Activated CD4-positive, alpha-beta T cell treated with anti-CD3 and anti-CD28 coated beads for 48 hours (primary cell): ENCODE measurements around the gene HCST.

Source experiments
- DNase-seq: peaks from one replicate; pipeline ENCODE4 v3.0.0-alpha.2; 2020

HCST gene

GRCh38 chr19:35901854-35902661, at the start of gene HCST:
TSS of gene HCST (plus strand) at chr19:35902529. CDS start at chr19:35902594, 65 bp downstream.
- peak; percentile 36 for DNase-seq

- DNase-seq: no peak
Observed at GRCh38 chr19:35853038-35853756, 49.1 kb upstream of the HCST start.

- DNase-seq: peak; percentile 35
Observed at GRCh38 chr19:35856546-35857149, 45.7 kb upstream of the HCST start, which contains the start of gene KIRREL2. TSS of gene KIRREL2 (plus strand) at chr19:35856911. CDS start at chr19:35857120, 209 bp downstream.

- no peak for DNase-seq
Observed at GRCh38 chr19:35858311-35858710, 44.0 kb upstream of the HCST start.

- no peak for DNase-seq
Observed at GRCh38 chr19:35859414-35859813, 42.9 kb upstream of the HCST start.

- DNase-seq: no peak
Observed at GRCh38 chr19:35860436-35860817, 41.9 kb upstream of the HCST start.

GRCh38 chr19:35860818-35861639, 41.3 kb upstream of the HCST start:
- no peak for DNase-seq

- DNase-seq: no peak
Observed at GRCh38 chr19:35861640-35862160, 40.6 kb upstream of the HCST start.

GRCh38 chr19:35862528-35862927, 39.8 kb upstream of the HCST start:
- DNase-seq: no peak

GRCh38 chr19:35863018-35863417, 39.3 kb upstream of the HCST start:
- no peak for DNase-seq

- peak; percentile 76 for DNase-seq
Observed at GRCh38 chr19:35868172-35868822, 34.0 kb upstream of the HCST start, which contains the start of gene APLP1. TSS of gene APLP1 (plus strand) at chr19:35868574. CDS start at chr19:35868637, 63 bp downstream.

GRCh38 chr19:35868823-35869326, 33.5 kb upstream of the HCST start:
- no peak for DNase-seq

GRCh38 chr19:35869327-35870123, 32.8 kb upstream of the HCST start:
- peak; percentile 94 for DNase-seq

- peak; percentile 78 for DNase-seq
Observed at GRCh38 chr19:35870124-35870736, 32.1 kb upstream of the HCST start.

- DNase-seq: no peak
Observed at GRCh38 chr19:35870798-35871197, 31.5 kb upstream of the HCST start.

- DNase-seq: no peak
Observed at GRCh38 chr19:35871611-35872010, 30.7 kb upstream of the HCST start.

- no peak for DNase-seq
Observed at GRCh38 chr19:35872180-35872579, 30.1 kb upstream of the HCST start.

- no peak for DNase-seq
Observed at GRCh38 chr19:35874392-35874930, 27.9 kb upstream of the HCST start.

GRCh38 chr19:35879068-35879467, 23.3 kb upstream of the HCST start:
- DNase-seq: no peak

- peak; percentile 92 for DNase-seq
Observed at GRCh38 chr19:35879770-35880317, 22.5 kb upstream of the HCST start.
